NCI-H2196 treated with DMSO at 0.1 percent for 48 hours (cell line): Measurements from ENCODE around the gene GRID2.

Source experiments
- DNase-seq: peaks from one replicate; lab custom pipeline; 2025; ENCODE audit not compliant: unreplicated experiment; lab: John Stamatoyannopoulos, UW

The GRID2 gene

GRCh38 chr4:93776386-93777080, 1472.8 kb downstream of the GRID2 start:
- DNase-seq: no peak

- DNase-seq: no peak
Measured at GRCh38 chr4:93777081-93777460, 1473.3 kb downstream of the GRID2 start.

- DNase-seq: no peak
Measured at GRCh38 chr4:93779228-93779627, 1475.5 kb downstream of the GRID2 start.

- DNase-seq: no peak
Measured at GRCh38 chr4:93780080-93780479, 1476.3 kb downstream of the GRID2 start.

GRCh38 chr4:93781198-93781597, 1477.4 kb downstream of the GRID2 start:
- no peak for DNase-seq

- DNase-seq: no peak
Measured at GRCh38 chr4:93786149-93786548, 1482.4 kb downstream of the GRID2 start.

GRCh38 chr4:93788712-93789111, 1484.9 kb downstream of the GRID2 start:
- no peak for DNase-seq

- DNase-seq: no peak
Measured at GRCh38 chr4:93791570-93792195, 1487.9 kb downstream of the GRID2 start.

GRCh38 chr4:93802045-93802444, 1498.3 kb downstream of the GRID2 start:
- DNase-seq: no peak

- DNase-seq: no peak
Measured at GRCh38 chr4:93809773-93810172, 1506.0 kb downstream of the GRID2 start.

GRCh38 chr4:93810340-93810992, 1506.7 kb downstream of the GRID2 start:
- no peak for DNase-seq

GRCh38 chr4:93813092-93813491, 1509.3 kb downstream of the GRID2 start:
- no peak for DNase-seq

GRCh38 chr4:93814141-93814540, 1510.4 kb downstream of the GRID2 start:
- DNase-seq: no peak

- no peak for DNase-seq
Measured at GRCh38 chr4:93814722-93815121, 1511.0 kb downstream of the GRID2 start.
